ENCODE results near the gene PKMYT1. TPM values are rescaled to one million over a fixed set of nuclear protein-coding genes. Genes with fewer than 3 reads are reported as not detected.
"Not testable (repeated sequence)": the region's sequence is repeated elsewhere in the genome, so short reads cannot be mapped to it uniquely, and the experiment has no call there.

Gene PKMYT1
- total RNA-seq, 2 experiments from 2014 or later: 144 to 160 TPM

GRCh38 chr16:2938206-2938605 is 42.0 kb downstream of the PKMYT1 start:
- Mint-ChIP-seq H3K4me1 (ENCODE audit: low read depth) (peaks cover 8% of the 10 kb centered on the region), H3K27me3 (ENCODE audit: low read depth) (no peaks in the 10 kb centered on the region), H3K36me3 (ENCODE audit: low read depth) (peaks cover 36% of the 10 kb centered on the region), H3K4me3 (no peak overlapping the region), H3K27ac (no peak overlapping the region), H3K9me3 (ENCODE audit: insufficient read depth) (no peaks in the 10 kb centered on the region)
- ChIA-PET CTCF (no interaction called here), POLR2A (no interaction called here)
- no peak for ATAC-seq
- no peak for DNase-seq

GRCh38 chr16:2937170-2937569 is 43.1 kb downstream of the PKMYT1 start:
- no peak overlapping the region for H3K27ac Mint-ChIP-seq
- no peaks in the 10 kb centered on the region for H3K27me3 Mint-ChIP-seq (ENCODE audit: low read depth)
- no peaks in the 10 kb centered on the region for H3K9me3 Mint-ChIP-seq (ENCODE audit: insufficient read depth)

GRCh38 chr16:2936436-2937011 is 43.7 kb downstream of the PKMYT1 start:
- Mint-ChIP-seq H3K4me1 (ENCODE audit: low read depth) (peaks cover 8% of the 10 kb centered on the region), H3K9me3 (ENCODE audit: insufficient read depth) (no peaks in the 10 kb centered on the region), H3K36me3 (ENCODE audit: low read depth) (peaks cover 33% of the 10 kb centered on the region), H3K27ac (no peak overlapping the region), H3K4me3 (no peak overlapping the region), H3K27me3 (ENCODE audit: low read depth) (no peaks in the 10 kb centered on the region)
- CTCF ChIA-PET: interaction anchor here (1.1 kb wide), 1 partner anchor 17 kb away, joined by 3 read pairs; no protein-coding TSS in a partner anchor
- DNase-seq (no peak), ATAC-seq (no peak)
- POLR2A ChIA-PET: no interaction called here

More at GRCh38 chr16:2937170-2937569, 43.1 kb downstream of the PKMYT1 start:
- Mint-ChIP-seq H3K36me3 (ENCODE audit: low read depth) (peaks cover 35% of the 10 kb centered on the region), H3K4me3 (no peak overlapping the region), H3K4me1 (ENCODE audit: low read depth) (peaks cover 8% of the 10 kb centered on the region)
- no peak for ATAC-seq
- CTCF ChIA-PET: interaction anchor here (0.8 to 1.1 kb wide), 2 partner anchors 10 to 18 kb away, joined by 3 to 4 read pairs; no protein-coding TSS in a partner anchor
- no peak for DNase-seq
- POLR2A ChIA-PET: no interaction called here

GRCh38 chr16:2934450-2934849 is 45.8 kb downstream of the PKMYT1 start:
- Mint-ChIP-seq H3K27me3 (ENCODE audit: low read depth) (no peaks in the 10 kb centered on the region), H3K36me3 (ENCODE audit: low read depth) (peaks cover 20% of the 10 kb centered on the region), H3K9me3 (ENCODE audit: insufficient read depth) (no peaks in the 10 kb centered on the region), H3K4me1 (ENCODE audit: low read depth) (peaks cover 8% of the 10 kb centered on the region), H3K27ac (no peak overlapping the region), H3K4me3 (no peak overlapping the region)
- ChIA-PET CTCF (no interaction called here), POLR2A (interaction anchor here (1.0 kb wide), 1 partner anchor 11 kb away, joined by 3 read pairs; no protein-coding TSS in a partner anchor)
- no peak for ATAC-seq
- DNase-seq: no peak

- Mint-ChIP-seq H3K4me1 (ENCODE audit: low read depth) (peaks cover 8% of the 10 kb centered on the region), H3K27me3 (ENCODE audit: low read depth) (no peaks in the 10 kb centered on the region), H3K4me3 (no peak overlapping the region), H3K9me3 (ENCODE audit: insufficient read depth) (no peaks in the 10 kb centered on the region), H3K27ac (no peak overlapping the region), H3K36me3 (ENCODE audit: low read depth) (peaks cover 15% of the 10 kb centered on the region)
- CTCF ChIA-PET: no interaction called here
- POLR2A ChIA-PET: no interaction called here
- no peak for ATAC-seq
- no peak for DNase-seq
Observed at GRCh38 chr16:2933701-2934100, 46.5 kb downstream of the PKMYT1 start.

GRCh38 chr16:2933136-2933535 is 47.1 kb downstream of the PKMYT1 start:
- DNase-seq (no peak), ATAC-seq (no peak)
- Mint-ChIP-seq H3K4me3 (no peak overlapping the region), H3K27me3 (ENCODE audit: low read depth) (no peaks in the 10 kb centered on the region), H3K27ac (no peak overlapping the region), H3K9me3 (ENCODE audit: insufficient read depth) (no peaks in the 10 kb centered on the region), H3K4me1 (ENCODE audit: low read depth) (peaks cover 8% of the 10 kb centered on the region), H3K36me3 (ENCODE audit: low read depth) (peaks cover 15% of the 10 kb centered on the region)
- POLR2A ChIA-PET: no interaction called here
- CTCF ChIA-PET: no interaction called here

- H3K27me3 Mint-ChIP-seq (ENCODE audit: low read depth); H3K27ac Mint-ChIP-seq; DNase-seq; H3K9me3 Mint-ChIP-seq (ENCODE audit: insufficient read depth); ATAC-seq; H3K4me3 Mint-ChIP-seq; POLR2A ChIA-PET: not testable (repeated sequence)
- CTCF ChIA-PET: interaction anchor here (1.1 kb wide), 1 partner anchor 9 kb away, joined by 3 read pairs; no protein-coding TSS in a partner anchor
- H3K4me1 Mint-ChIP-seq (ENCODE audit: low read depth): peaks cover 20% of the 10 kb centered on the region
- peaks cover 12% of the 10 kb centered on the region for H3K36me3 Mint-ChIP-seq (ENCODE audit: low read depth)
Observed at GRCh38 chr16:2931231-2931914, 48.9 kb downstream of the PKMYT1 start.

- no peak for ATAC-seq
- Mint-ChIP-seq H3K9me3 (ENCODE audit: insufficient read depth) (no peaks in the 10 kb centered on the region), H3K36me3 (ENCODE audit: low read depth) (peaks cover 8% of the 10 kb centered on the region), H3K4me3 (no peak overlapping the region), H3K27me3 (ENCODE audit: low read depth) (no peaks in the 10 kb centered on the region), H3K4me1 (ENCODE audit: low read depth) (peaks cover 16% of the 10 kb centered on the region), H3K27ac (no peak overlapping the region)
- CTCF ChIA-PET: interaction anchor here (1.7 kb wide), 1 partner anchor 62 kb away, joined by 5 read pairs; no protein-coding TSS in a partner anchor
- POLR2A ChIA-PET: no interaction called here
- DNase-seq: no peak
Observed at GRCh38 chr16:2930236-2930635, 50.0 kb downstream of the PKMYT1 start.

- H3K4me1 Mint-ChIP-seq (ENCODE audit: low read depth): peaks cover 14% of the 10 kb centered on the region
- POLR2A ChIA-PET: no interaction called here
- CTCF ChIA-PET: interaction anchor here (1.7 kb wide), 1 partner anchor 61 kb away, joined by 5 read pairs; no protein-coding TSS in a partner anchor
Observed at GRCh38 chr16:2929693-2930092, 50.6 kb downstream of the PKMYT1 start.

GRCh38 chr16:2928796-2929195 is 51.5 kb downstream of the PKMYT1 start:
- Mint-ChIP-seq H3K27ac (no peak overlapping the region), H3K9me3 (ENCODE audit: insufficient read depth) (no peaks in the 10 kb centered on the region), H3K27me3 (ENCODE audit: low read depth) (no peaks in the 10 kb centered on the region), H3K4me1 (ENCODE audit: low read depth) (peaks cover 14% of the 10 kb centered on the region), H3K36me3 (ENCODE audit: low read depth) (peaks cover 3% of the 10 kb centered on the region), H3K4me3 (no peak overlapping the region)
- ChIA-PET POLR2A (no interaction called here), CTCF (interaction anchor here (1.7 kb wide), 1 partner anchor 60 kb away, joined by 5 read pairs; no protein-coding TSS in a partner anchor)
- no peak for ATAC-seq
- DNase-seq: no peak

More at GRCh38 chr16:2929693-2930092, 50.6 kb downstream of the PKMYT1 start:
- H3K9me3 Mint-ChIP-seq (ENCODE audit: insufficient read depth): no peaks in the 10 kb centered on the region
- no peak overlapping the region for H3K27ac Mint-ChIP-seq
- H3K36me3 Mint-ChIP-seq (ENCODE audit: low read depth): peaks cover 5% of the 10 kb centered on the region
- DNase-seq (no peak), ATAC-seq (no peak)
- no peaks in the 10 kb centered on the region for H3K27me3 Mint-ChIP-seq (ENCODE audit: low read depth)
- H3K4me3 Mint-ChIP-seq: no peak overlapping the region

GRCh38 chr16:2928151-2928550 is 52.1 kb downstream of the PKMYT1 start:
- H3K36me3 Mint-ChIP-seq (ENCODE audit: low read depth); ATAC-seq; H3K27ac Mint-ChIP-seq; POLR2A ChIA-PET; H3K9me3 Mint-ChIP-seq (ENCODE audit: insufficient read depth); H3K27me3 Mint-ChIP-seq (ENCODE audit: low read depth); H3K4me3 Mint-ChIP-seq; DNase-seq: not testable (repeated sequence)
- CTCF ChIA-PET: interaction anchor here (1.1 kb wide), 1 partner anchor 52 kb away, joined by 4 read pairs; no protein-coding TSS in a partner anchor
- peaks cover 14% of the 10 kb centered on the region for H3K4me1 Mint-ChIP-seq (ENCODE audit: low read depth)

GRCh38 chr16:2927010-2927646 is 53.1 kb downstream of the PKMYT1 start:
- DNase-seq (peak; percentile 93), ATAC-seq (peak; percentile 99)
- H3K4me3 Mint-ChIP-seq: no peak overlapping the region
- ChIA-PET POLR2A (interaction anchor here (0.7 kb wide), 1 partner anchor 15 kb away, joined by 3 read pairs; the partner anchor contains the start of gene FLYWCH1), CTCF (interaction anchor here (0.6 to 2.3 kb wide), 34 partner anchors 10 to 203 kb away, joined by 3 to 32 read pairs (median 4); partner anchors contain the start of genes FLYWCH1, FLYWCH2, KREMEN2 and PKMYT1)
- H3K36me3 Mint-ChIP-seq (ENCODE audit: low read depth): peaks cover 4% of the 10 kb centered on the region
- no peaks in the 10 kb centered on the region for H3K9me3 Mint-ChIP-seq (ENCODE audit: insufficient read depth)
- H3K27ac Mint-ChIP-seq: peak overlapping the region; percentile 2
- no peaks in the 10 kb centered on the region for H3K27me3 Mint-ChIP-seq (ENCODE audit: low read depth)
- H3K4me1 Mint-ChIP-seq (ENCODE audit: low read depth): peaks cover 14% of the 10 kb centered on the region

Data from activated CD8-positive, alpha-beta T cell treated with anti-CD3 and anti-CD28 coated beads, Interleukin-2, amount 10 ng/mL, durations not matched to agents 7 days and 5 days (primary cell).